Uterus (tissue), 4 donors: ENCODE data around the gene TPD52L2. TPM values are rescaled to one million over a fixed set of nuclear protein-coding genes. Genes with fewer than 3 reads are reported as not detected.

Source experiments
- DNase-seq, 2 donors: peaks; one replicate each; pipeline ENCODE4 v3.0.0-alpha.2; 2019 to 2020
- H3K27ac ChIP-seq, 2 donors: fragments of 200-600 bp; sonication (generic); 1 replicate in 1 of 2; 2 replicates in 1 of 2; pipeline ENCODE4 v1.5.1; 2016 to 2018
- H3K27me3 ChIP-seq, 2 donors: fragments of 200-600 bp; sonication (generic); one replicate each; pipeline ENCODE4 v1.5.1; 2018 to 2019; ENCODE audit warnings: control low read depth in 1 of 2
- H3K36me3 ChIP-seq, 2 donors: fragments of 200-600 bp; sonication (generic); one replicate each; pipeline ENCODE4 v1.5.1; 2019; ENCODE audit warnings: control low read depth in 1 of 2
- H3K4me1 ChIP-seq, 2 donors: fragments of 200-600 bp; sonication (generic); one replicate each; pipeline ENCODE4 v1.5.1; 2018 to 2019; ENCODE audit warnings: control low read depth in 1 of 2
- H3K4me3 ChIP-seq, 2 donors: fragments of 200-600 bp; sonication (generic); 1 replicate in 1 of 2; 2 replicates in 1 of 2; pipeline ENCODE4 v1.5.1; 2018 to 2019; ENCODE audit warnings: mild to moderate bottlenecking in 1 of 2
- H3K9me3 ChIP-seq, 2 donors: fragments of 200-600 bp; sonication (generic); one replicate each; pipeline ENCODE4 v1.5.1; 2019; ENCODE audit warnings: control low read depth in 1 of 2
- CTCF ChIP-seq, 4 experiments: fragments of 200-600 bp in 2 of 4; fragments of 450-650 bp in 2 of 4; sonication (generic) in 2 of 4; IDR thresholded peaks; one replicate each; pipeline ENCODE4 v1.5.1; 2016 to 2019; ENCODE audit warnings: antibody characterized with exemption in 4 of 4, mild to moderate bottlenecking in 2 of 4, moderate library complexity in 1 of 4
- POLR2A ChIP-seq, 2 donors: fragments of 450-650 bp; IDR thresholded peaks; one replicate each; pipeline ENCODE4 v1.6.1; 2016; ENCODE audit warnings: antibody characterized with exemption in 2 of 2, mild to moderate bottlenecking in 1 of 2, moderate library complexity in 1 of 2
- intact Hi-C: fragments of 100-400 bp; cut with DNase I; formaldehyde crosslinking; loops from one replicate; pipeline ENCODE4 v1.15.1; 2023; ENCODE audit warnings: low total_unique reads
- total RNA-seq, 4 donors: library from RNA; depleted of rRNA in 3 of 4; stranded (reverse); fragments of >200 nt in 3 of 4; gene quantifications; one replicate each; pipeline versions ENCODE4 v1.1.0 to v1.2.4, GENCODE V29; 2014 to 2023
- donor health status: DM: yes; HTN: yes; CAD: no.

TPD52L2 gene
- total RNA-seq, 4 donors from 2014 or later: 44.1 to 77.8 (median 62.0) TPM

- H3K27ac ChIP-seq: no peak overlapping the region
- H3K9me3 ChIP-seq: no peaks in the 10 kb centered on the region
- H3K4me3 ChIP-seq: no peak overlapping the region
- no peak for DNase-seq
- no peaks in the 10 kb centered on the region for H3K4me1 ChIP-seq
- no peak for TF ChIP-seq POLR2A (IDR thresholded peaks at IDR 0.05)
- TF ChIP-seq CTCF (IDR thresholded peaks at IDR 0.05): no peak
- H3K36me3 ChIP-seq: no peaks in the 10 kb centered on the region
- H3K27me3 ChIP-seq: no peaks in the 10 kb centered on the region
- intact Hi-C loops: no loop called here
Observed at GRCh38 chr20:63823691-63824311, 41.3 kb upstream of the TPD52L2 start.

DNA sequence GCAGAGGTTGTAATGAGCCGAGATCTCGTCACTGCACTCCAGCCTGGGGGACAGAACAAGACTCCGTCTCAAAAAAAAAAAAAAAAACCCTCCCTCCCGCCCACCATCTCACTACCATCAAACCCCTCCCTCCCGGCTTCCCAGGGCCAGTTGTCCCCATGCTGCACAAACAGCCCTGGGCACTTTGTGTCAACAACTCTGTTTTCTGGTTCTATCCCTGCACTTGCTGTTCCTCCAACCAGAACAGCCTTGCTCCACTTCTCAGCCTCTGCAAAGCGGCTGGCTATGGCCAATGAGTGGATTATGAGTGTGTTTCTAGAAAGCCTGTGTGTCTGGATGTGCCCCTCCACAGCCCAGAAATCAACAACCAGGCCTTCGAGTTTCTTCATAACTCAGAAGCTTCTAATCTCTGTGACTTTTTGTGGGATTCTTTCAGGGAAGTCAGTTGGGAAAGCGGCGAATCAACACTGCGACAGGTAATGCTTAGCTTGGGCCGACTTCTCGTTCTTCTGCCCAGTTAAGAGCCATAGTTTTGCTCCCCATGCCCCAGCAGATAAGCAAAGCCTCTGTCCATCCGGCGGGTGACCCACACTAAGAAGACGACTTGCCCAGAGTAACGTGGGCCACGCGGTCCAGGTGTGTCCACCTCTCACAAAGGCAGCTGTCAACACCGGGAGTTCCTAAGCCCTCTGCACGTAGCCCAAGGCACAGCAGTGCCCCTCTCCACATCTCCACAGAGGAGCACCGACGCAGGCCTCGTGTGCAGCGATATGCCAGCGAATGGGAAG, 39.5 kb upstream of the TPD52L2 start:
- Histone ChIP-seq H3K4me3 (no peak overlapping the region), H3K9me3 (no peaks in the 10 kb centered on the region), H3K4me1 (no peaks in the 10 kb centered on the region), H3K36me3 (no peaks in the 10 kb centered on the region), H3K27ac (no peak overlapping the region), H3K27me3 (no peaks in the 10 kb centered on the region)
- intact Hi-C loops: no loop called here
- DNase-seq: no peak
- no peak for TF ChIP-seq CTCF (IDR thresholded peaks at IDR 0.05)

- H3K4me3 ChIP-seq: no peak overlapping the region
Observed at GRCh38 chr20:63826753-63827152, 38.3 kb upstream of the TPD52L2 start.

GRCh38 chr20:63828124-63828523, 36.9 kb upstream of the TPD52L2 start:
- Histone ChIP-seq H3K4me1 (peaks cover 0 to 10% of the 10 kb centered on the region in 2 donors), H3K27ac (peak overlapping the region in 1 of 2 donors; percentile 87), H3K27me3 (no peaks in the 10 kb centered on the region), H3K36me3 (no peaks in the 10 kb centered on the region), H3K9me3 (no peaks in the 10 kb centered on the region), H3K4me3 (no peak overlapping the region)
- intact Hi-C loops: no loop called here
- no peak for DNase-seq
- TF ChIP-seq POLR2A (IDR thresholded peaks at IDR 0.05): no peak
- TF ChIP-seq CTCF (IDR thresholded peaks at IDR 0.05): no peak

More at GRCh38 chr20:63826753-63827152, 38.3 kb upstream of the TPD52L2 start:
- TF ChIP-seq CTCF (IDR thresholded peaks at IDR 0.05) (no peak), POLR2A (IDR thresholded peaks at IDR 0.05) (no peak)
- H3K27ac ChIP-seq: no peak overlapping the region
- no peaks in the 10 kb centered on the region for H3K27me3 ChIP-seq
- H3K9me3 ChIP-seq: no peaks in the 10 kb centered on the region
- H3K36me3 ChIP-seq: no peaks in the 10 kb centered on the region
- no peaks in the 10 kb centered on the region for H3K4me1 ChIP-seq
- DNase-seq: no peak
- intact Hi-C loops: no loop called here

- Histone ChIP-seq H3K4me1 (peaks cover 0 to 10% of the 10 kb centered on the region in 2 donors), H3K27ac (peak overlapping the region; percentile 55 to 87), H3K4me3 (peak overlapping the region in 1 of 2 donors; percentile 88)
Observed at GRCh38 chr20:63828545-63828944, 36.5 kb upstream of the TPD52L2 start.

More at GRCh38 chr20:63828545-63828944, 36.5 kb upstream of the TPD52L2 start:
- Histone ChIP-seq H3K36me3 (no peaks in the 10 kb centered on the region), H3K27me3 (no peaks in the 10 kb centered on the region), H3K9me3 (no peaks in the 10 kb centered on the region)
- TF ChIP-seq CTCF (IDR thresholded peaks at IDR 0.05): no peak
- intact Hi-C loops: no loop called here
- no peak for DNase-seq
